Hematopoietic multipotent progenitor cell treated with erythropoietin and hydrocortisone succinate and interleukin-3 and kit ligand, for 4 days (in vitro differentiated cells): ENCODE data around the gene CIT.
"Not testable (repeated sequence)": the region's sequence is repeated elsewhere in the genome, so short reads cannot be mapped to it uniquely, and the experiment has no call there.

Experiments used
- DNase-seq: peaks from one replicate; pipeline ENCODE4 v3.0.0-alpha.2; 2015

Gene CIT, protein sequence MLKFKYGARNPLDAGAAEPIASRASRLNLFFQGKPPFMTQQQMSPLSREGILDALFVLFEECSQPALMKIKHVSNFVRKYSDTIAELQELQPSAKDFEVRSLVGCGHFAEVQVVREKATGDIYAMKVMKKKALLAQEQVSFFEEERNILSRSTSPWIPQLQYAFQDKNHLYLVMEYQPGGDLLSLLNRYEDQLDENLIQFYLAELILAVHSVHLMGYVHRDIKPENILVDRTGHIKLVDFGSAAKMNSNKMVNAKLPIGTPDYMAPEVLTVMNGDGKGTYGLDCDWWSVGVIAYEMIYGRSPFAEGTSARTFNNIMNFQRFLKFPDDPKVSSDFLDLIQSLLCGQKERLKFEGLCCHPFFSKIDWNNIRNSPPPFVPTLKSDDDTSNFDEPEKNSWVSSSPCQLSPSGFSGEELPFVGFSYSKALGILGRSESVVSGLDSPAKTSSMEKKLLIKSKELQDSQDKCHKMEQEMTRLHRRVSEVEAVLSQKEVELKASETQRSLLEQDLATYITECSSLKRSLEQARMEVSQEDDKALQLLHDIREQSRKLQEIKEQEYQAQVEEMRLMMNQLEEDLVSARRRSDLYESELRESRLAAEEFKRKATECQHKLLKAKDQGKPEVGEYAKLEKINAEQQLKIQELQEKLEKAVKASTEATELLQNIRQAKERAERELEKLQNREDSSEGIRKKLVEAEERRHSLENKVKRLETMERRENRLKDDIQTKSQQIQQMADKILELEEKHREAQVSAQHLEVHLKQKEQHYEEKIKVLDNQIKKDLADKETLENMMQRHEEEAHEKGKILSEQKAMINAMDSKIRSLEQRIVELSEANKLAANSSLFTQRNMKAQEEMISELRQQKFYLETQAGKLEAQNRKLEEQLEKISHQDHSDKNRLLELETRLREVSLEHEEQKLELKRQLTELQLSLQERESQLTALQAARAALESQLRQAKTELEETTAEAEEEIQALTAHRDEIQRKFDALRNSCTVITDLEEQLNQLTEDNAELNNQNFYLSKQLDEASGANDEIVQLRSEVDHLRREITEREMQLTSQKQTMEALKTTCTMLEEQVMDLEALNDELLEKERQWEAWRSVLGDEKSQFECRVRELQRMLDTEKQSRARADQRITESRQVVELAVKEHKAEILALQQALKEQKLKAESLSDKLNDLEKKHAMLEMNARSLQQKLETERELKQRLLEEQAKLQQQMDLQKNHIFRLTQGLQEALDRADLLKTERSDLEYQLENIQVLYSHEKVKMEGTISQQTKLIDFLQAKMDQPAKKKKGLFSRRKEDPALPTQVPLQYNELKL (N-terminal part only)

DNA sequence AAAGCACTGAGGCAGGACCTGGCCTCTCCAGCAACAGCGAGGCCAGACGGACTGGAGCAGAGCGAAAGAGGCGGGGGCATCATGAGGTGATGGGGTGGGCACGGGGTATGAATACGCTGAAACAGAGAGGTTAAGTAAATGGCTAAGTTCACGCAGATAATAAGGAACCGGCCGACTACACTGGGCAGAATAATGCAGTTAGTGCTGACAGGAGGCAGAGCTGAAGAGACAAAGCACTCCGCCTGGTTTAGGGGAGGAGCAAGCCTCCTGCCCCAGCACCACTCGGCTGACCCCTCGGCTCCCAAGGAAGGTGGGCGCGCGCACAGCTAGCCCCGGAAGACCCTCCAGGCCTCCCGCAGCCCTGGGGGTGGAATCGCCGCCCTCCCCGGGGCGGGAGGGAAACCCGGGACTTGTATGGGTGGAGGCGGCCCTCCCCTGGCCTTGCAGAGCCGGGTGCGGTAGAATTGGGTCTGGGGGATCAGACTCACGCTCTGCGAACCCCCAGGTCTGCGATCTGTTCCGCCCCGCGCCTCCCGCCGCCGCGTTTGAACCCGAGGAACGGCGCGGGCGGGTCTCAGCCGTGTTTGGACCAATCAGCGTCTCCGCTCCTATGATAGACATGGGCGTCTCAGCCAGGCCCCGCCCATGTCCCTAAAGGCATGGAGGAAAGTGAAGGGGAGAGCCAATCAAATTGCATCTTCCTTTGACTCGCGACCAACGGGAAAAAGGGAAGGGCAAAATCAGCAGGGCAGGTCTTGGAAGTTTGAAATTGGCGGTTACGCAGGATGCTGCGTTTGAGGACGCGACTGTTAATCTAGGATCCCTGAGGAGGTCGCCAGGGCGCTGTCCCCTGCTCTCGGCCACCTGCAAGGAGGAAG is at the start of gene CIT:
CIT (minus strand) TSS at position 560 of the 878 bp plus-strand sequence. CDS start 1,152 bp downstream, outside the sequence.
- DNase-seq = peak; percentile 98

DNA sequence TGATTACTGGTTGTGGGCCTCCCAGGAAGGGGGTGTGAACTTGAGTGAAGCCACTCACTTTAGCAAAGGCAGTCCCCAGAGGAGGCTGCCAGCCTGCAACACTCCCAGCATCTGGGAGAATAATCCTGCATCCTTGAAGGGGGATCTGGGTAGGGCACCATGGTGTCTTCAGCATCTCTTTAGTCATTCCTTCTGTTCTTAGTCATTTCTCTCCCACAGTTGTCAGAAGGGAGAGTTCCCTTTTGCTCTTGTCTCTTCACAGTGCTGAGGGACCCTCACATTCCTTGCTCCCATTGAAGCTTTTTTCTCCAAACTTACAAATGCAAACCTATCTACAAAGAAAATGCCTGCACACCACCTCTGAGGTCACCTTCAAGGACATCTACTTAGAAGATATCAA is 48.1 kb upstream of the CIT start:
- no peak for DNase-seq

DNA sequence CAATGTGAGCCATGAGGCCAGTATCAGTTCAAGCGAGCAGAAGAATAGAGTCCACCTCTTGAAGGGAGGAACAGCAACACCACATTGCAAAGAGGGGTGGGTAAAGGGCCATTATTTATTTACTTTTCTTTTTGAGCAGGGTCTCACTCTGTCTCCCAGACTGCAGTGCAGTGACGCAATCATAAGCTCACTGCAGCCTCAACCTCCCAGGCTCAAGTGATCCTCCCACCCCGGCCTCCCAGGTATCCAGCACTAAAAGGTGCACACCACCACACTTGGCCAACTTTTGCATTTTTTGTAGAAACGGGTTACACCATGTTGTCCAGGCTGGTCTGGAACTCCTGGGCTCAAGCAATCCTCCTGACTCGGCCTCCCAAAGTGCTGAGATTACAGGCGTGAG is 42.9 kb upstream of the CIT start:
- no peak for DNase-seq

DNA sequence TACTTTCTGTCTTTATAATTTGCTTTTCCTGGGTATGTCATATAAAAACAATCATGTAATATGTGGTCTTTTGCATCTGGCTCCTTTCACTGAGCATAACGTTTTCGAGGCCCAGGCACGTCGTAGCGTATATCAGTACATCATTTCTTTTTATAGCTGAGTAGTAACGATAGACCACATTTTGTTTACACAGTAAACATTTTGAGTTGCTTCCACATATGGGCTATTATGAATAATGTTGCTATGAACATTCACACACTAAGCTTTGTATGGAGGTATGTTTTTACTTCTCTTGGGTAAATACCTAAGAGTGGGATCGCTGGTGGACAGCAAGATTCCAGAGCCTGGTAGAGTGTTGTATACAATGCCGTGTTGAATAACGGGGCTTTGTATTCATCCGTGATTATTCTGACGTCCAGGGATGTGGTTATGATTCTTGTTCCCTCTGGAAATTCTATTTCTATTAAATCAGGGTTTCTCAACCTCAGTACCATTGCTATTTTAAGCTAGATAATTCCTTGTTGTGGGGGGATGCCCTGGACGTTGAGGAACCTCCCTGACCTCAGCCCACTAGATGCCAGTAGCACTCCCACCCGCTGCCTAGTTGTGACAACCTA is 38.9 kb upstream of the CIT start:
- no peak for DNase-seq

DNA sequence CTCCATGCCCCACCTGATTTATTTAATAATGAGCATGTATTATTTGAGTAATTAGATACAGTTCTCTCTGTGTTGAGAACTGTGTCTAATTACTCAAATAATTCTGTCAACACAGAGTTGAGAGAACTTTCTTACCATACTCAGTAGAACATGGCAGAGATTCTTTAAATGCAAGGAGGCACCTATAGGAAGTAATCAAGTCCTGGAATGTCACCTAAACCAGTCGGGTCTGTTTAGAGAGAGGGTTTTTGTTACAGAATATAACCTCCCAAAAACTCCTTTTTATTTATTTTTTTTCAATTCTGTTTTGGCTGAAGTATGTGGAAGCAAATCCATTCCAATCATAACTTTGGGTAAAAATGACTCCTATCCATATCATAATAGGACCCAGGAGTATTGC is 37.5 kb upstream of the CIT start:
- no peak for DNase-seq

DNA sequence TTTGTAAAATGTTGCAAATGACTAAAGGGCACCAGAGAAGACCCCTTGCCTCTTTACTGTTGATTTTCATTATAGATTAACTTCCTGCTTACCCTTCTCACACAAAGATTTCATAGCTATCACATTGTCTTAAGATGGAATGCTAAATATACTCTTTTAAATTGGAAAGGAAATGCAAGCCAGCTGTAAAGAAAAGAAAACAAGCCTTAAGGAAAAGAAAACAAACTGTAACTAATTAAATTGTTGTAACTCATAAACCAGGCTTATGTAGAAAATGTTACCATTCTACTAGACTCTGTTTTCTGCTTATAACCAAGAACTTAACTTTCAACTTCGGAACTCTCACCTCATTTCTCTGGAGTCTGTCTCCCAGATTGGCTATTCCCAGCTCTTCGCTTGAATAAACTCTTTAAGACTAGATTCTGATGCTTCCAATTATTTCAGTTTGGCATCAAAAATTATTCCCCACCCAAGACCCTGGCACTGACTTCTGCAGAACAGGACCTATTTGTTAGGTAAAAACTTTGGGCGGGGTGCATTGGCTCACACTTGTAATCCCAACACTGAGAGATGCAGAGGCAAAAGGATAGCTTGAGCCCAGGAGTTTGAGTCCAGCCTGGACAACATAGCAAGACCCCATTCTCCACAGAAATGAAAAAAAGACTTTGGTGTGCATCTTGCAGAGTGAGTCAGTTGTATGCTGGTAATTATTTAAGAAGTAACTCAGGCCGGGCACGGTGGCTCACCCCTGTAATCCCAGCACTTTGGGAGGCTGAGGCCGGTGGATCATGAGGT is 36.6 kb upstream of the CIT start:
- no peak for DNase-seq

DNA sequence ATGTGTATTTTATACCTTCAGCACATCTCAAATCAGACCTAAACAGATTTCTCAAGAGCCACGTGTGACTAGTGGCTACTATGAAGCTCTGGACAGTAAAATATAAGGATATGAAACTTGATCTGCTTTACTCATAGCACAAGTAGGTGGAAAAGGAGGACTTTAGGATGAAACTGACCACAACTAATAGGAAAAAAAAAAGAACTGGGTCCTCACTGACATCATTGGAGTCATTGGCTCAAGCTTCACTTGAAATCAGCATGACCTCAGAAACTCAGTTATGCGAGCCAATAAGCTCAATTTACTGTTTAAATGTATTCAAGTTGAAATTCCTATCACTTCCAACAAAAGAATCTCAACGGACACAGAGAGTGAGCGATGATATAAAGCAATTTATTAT is 34.1 kb upstream of the CIT start:
- no peak for DNase-seq

DNA sequence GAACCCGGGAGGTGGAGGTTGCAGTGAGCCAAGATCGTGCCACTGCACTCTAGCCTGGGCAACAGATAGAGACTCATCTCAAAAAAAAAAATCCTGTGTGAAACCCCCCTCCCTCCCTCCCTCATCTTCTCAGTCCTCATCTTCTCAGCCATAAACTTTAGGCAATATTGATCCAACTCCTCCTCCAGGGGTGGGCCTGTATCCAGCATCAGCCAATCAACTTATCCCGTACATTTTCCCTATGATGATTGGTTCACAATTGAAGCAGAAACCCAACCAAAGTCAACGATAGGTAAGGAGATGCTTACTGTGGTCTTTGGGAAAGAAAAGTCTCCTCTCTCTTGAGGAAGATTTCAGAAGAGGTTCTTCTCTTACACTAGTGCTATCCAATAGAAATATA is 33.5 kb upstream of the CIT start:
- DNase-seq = no peak

DNA sequence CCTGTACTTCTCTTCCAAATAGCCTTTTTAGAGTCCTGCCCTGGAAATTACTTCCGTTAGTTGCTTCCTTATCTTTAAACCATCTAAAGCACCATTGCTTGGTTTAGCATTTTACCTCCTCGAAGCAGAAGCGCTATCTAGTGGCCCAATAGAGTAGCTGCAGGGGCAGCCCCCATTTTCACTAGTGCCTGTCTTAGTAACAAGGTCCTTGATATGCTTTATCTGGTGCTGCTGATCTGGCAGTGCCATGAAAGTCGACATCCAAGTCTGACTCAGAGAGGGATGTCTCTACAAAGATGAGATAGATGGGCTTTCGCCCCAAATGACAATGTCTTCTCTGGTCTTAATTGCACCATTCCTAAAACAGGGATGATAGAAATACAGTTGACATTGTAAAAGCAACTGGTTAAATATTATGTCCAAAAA is 25.0 kb upstream of the CIT start:
- peak; percentile 90 for DNase-seq

DNA sequence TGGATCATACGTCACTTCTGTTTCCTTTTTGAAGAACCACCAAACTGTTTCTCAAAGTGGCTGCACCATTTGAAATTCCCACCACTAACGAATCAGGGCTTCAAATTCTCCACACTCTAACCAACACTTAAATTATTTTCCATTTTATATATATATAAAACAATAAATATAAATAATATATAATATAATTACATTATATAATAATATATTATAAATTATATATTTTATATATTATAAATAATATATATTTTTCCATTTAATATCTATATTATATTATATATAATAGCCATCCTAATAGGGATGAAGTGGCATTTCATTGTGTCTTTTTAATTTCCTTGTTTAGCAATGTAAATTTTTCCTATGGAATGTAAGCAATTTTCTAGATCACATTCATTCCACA is 24.6 kb upstream of the CIT start:
- DNase-seq = no peak

DNA sequence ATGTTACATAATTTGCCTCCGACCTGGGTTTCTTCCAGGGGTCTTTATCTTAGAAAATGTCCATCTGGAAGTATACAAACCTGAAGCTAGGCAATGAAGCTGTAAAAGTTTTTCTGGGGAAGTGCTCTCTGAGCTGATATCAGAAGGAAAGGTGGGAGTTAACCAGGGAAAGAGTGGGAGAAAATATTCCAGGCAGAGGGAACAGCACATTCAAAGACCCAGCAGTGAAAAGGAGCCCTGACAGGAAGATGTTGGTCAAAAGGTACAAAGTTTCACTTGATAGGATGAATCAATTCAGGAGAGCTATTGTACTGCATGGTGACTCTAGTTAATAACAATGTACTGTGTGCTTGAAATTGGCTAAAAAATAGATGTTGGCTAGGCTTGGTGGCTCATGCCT is 17.8 kb upstream of the CIT start:
- no peak for DNase-seq

DNA sequence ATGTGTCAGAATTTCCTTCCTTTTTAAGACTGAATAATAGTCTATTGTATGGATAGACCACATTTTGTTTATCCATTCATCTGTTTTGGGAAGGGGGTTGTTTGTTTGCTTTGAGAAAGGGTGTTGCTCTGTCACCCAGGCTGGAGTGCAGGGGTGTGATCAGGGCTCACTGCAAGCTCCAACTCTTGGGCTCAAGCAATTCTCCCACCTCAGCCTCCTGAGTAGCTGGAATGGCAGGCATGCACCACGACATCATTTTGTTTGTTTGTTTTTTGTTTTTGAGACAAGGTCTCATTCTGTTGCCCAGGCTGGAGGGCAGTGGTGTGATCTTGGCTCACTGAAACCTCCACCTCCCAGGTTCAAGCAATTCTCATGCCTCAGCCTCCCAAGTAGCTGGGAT is 15.5 kb upstream of the CIT start:
- not testable (repeated sequence) for DNase-seq

DNA sequence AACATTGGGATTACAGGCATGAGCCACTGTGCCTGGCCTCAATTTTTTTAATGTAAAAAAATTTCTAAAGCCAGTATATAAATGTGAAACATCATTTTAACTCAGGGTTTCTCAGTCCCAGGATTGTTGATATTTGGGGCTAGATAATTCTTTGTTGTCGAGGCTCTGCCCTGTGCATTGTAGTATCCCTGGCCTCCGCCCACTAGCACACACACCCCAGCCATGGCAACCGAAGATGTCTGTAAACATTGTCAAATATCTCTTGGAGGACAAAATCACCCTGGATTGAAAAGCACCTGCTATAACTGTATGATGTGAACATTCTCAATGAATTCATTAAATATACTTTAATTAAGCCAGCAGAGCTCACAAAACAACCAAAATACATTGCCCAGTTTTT is 8.4 kb upstream of the CIT start:
- no peak for DNase-seq

DNA sequence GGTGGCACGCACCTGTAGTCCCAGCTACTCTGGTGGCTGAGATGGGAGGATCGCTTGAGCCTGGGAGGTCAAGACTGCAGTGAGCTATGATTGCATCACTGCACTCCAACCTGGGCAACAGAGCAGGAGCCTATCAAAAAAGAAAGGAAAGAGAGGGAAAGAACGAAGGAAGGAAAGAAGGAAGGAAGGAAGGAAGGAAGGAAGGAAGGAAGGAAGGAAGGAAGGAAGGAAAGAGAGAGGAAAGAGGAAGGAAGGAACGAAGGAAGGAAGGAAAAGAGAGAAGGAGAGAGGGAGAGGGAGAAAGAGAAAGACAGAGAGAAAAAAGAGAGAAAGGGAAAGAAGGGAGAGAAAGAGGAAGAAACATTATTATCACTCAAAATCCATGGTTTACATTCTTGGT is 6.7 kb upstream of the CIT start:
- DNase-seq = not testable (repeated sequence)

DNA sequence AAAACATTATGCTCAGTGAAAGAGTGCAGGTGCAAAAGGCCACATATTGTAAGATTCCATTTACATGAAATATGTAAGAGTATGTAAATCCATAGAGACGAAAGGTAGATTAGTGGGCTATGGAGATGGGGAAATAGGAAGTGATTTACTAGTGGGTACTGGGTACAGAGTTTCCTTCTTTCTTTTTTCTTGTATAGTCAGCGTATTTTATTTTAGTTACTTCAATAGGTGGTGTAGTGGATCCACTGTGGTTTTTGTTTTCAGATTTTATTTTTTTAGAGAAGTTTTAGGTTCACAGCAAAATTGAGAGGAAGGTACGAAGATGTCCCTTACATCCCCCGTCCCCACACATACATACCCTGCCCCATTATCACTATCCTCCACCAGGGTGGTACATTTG is 6.1 kb upstream of the CIT start:
- no peak for DNase-seq

DNA sequence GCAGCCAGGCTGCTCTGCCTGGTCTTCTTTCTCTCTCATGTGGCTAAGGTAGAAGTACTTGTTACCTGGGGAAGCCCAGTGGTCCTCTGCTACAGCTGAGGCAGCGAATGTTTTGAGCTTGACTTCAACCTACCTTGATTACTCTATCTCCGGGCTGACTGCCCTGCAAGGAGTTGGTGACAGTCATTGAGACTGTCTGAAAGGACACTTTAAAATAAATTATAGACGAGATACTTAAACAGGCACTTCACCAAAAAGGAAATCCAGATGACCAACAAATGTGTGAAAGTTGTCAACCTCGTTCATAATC is 474 bp upstream of the CIT start:
- no peak for DNase-seq

DNA sequence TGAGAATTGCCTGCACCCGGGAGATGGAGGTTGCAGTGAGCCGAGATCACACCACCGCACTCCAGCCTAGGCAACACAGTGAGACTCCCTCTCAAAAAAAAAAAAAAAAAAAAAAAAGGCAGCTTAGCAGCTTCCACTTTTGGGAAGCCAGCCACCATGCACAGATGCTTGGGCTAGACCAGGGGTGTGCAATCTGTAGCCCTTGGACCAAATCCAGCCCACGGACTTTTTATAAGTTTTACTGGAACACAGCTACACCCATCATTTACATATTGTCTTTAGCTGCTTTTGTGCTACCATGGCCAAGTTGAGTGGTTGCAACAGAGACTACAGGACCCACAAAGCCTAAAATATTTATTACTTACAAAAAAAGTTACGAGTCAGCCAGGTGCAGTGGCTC is 6.7 kb downstream of the CIT start:
- DNase-seq = peak; percentile 31

DNA sequence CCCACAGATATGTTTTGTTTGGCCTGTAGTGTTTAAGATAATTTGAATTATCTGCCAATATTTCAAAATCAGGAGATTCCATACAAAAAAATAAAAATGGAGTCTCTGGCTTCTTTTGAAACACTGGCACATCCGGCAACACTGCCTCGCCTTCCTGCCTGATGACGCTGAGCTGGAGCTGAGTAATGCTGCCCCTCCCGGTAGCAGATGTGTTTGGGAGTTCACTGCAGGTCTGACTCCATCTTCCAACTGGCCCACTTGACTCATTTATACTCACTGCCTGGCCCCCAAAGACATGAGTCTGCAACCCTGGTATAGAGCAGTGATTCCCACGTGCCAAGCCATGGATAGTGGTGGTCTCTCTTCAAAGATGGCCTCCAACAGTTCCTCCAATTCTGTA is 7.4 kb downstream of the CIT start:
- no peak for DNase-seq

DNA sequence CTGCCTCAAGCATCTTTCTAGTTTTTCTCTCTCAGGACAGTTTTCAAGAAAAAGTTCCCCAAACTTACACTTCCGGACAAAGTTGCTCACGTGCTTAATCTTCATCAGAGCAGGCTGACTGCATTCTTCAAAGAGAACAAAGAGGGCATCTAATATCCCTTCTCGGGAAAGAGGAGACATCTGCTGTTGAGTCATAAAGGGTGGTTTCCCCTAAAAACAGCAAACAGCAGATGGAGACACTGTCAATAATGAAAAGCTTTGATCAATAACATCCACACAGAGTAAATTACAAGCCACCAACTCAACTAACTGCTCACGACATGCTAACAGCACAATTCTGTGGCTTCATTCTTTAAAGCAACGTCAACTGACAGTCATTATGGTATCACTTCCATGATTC is 8.1 kb downstream of the CIT start:
- DNase-seq = no peak

DNA sequence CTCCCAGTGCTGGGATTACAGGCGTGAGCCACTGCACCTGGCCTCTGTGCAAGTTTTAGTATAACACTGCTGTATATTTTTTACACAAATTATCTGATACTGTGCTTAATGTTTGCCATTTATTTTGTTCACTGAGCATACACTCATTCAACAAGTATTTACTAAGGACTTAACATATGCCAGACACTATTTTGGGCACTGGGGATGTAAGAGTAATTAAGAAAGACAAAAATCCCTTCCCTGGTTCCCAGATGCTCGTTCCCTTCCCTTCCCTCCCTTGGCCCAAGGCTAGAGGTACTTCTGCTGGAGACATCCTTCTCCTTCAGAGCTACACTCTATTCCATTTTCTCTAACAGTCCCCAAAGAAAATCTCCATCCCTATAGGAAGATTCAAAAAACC is 12.5 kb downstream of the CIT start:
- no peak for DNase-seq

DNA sequence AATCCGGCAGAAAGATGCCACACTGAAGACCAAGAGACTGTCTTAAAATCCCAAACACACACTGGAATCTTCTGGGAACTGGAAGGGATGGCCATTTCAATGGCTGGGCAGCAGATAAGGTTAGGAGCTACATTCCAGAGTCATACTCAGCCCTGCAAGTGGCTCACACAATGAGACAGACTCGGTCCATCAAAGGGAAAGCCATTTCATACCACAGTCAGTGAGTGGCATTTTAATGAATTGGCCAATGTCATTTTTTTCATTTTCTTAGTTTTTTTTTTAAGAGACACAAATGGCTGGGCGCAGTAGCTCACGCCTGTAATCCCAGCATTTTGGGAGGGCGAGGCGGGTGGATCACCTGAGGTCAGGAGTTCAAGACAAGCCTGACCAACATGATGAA is 17.9 kb downstream of the CIT start:
- no peak for DNase-seq
